ENCODE results near the gene MYO1E. TPM values are rescaled to one million over a fixed set of nuclear protein-coding genes. Genes with fewer than 3 reads are reported as not detected.
"Not testable (repeated sequence)": the region's sequence is repeated elsewhere in the genome, so short reads cannot be mapped to it uniquely, and the experiment has no call there.

MYO1E gene
- total and polyA plus RNA-seq, 10 donors, result 21.3 to 115 (median 65.6) TPM

- H3K36me3 ChIP-seq, result peaks cover 0 to 98% (median 27%) of the 10 kb centered on the region in 6 donors
- H3K27ac ChIP-seq, result no peak overlapping the region
- no peaks in the 10 kb centered on the region for H3K9me3 ChIP-seq
- intact Hi-C loops (cut with DNase I; ENCODE audit: low total_unique reads), result loop anchor here (10.0 kb wide), 1 partner anchor 347 kb away; no protein-coding TSS in a partner anchor
- 90 to 97% (median 91%) methylated on average over 2 of the region's 2 CpGs for WGBS, 5 donors
- DNase-seq, result no peak
- H3K4me3 ChIP-seq, result no peak overlapping the region
- TF ChIP-seq CTCF (IDR thresholded peaks at IDR 0.05 in 8 of 11, conservative IDR thresholded peaks at IDR 0.05 in 3 of 11) (no peak), POLR2A (IDR thresholded peaks at IDR 0.05) (no peak), POLR2AphosphoS5 (IDR thresholded peaks at IDR 0.05) (no peak)
- no peaks in the 10 kb centered on the region for H3K27me3 ChIP-seq (replicated peaks in 1 of 7)
- H3K4me1 ChIP-seq, result no peaks in the 10 kb centered on the region
Measured at GRCh38 chr15:59148153-59148833, 224.4 kb downstream of the MYO1E start.

GRCh38 chr15:59147666-59148065, 225.0 kb downstream of the MYO1E start:
- no peaks in the 10 kb centered on the region for H3K4me1 ChIP-seq
- TF ChIP-seq POLR2A (IDR thresholded peaks at IDR 0.05) (no peak), CTCF (IDR thresholded peaks at IDR 0.05 in 8 of 11, conservative IDR thresholded peaks at IDR 0.05 in 3 of 11) (no peak), POLR2AphosphoS5 (IDR thresholded peaks at IDR 0.05) (no peak)
- H3K36me3 ChIP-seq, result peaks cover 0 to 95% (median 23%) of the 10 kb centered on the region in 6 donors
- H3K9me3 ChIP-seq, result no peaks in the 10 kb centered on the region
- DNase-seq, result no peak
- intact Hi-C loops (cut with DNase I; ENCODE audit: low total_unique reads), result loop anchor here (10.0 kb wide), 1 partner anchor 347 kb away; no protein-coding TSS in a partner anchor
- no peak overlapping the region for H3K27ac ChIP-seq
- no peaks in the 10 kb centered on the region for H3K27me3 ChIP-seq (replicated peaks in 1 of 7)
- H3K4me3 ChIP-seq, result no peak overlapping the region
- 89 to 98% (median 97%) methylated on average over 5 of the region's 5 CpGs for WGBS, 5 donors

- not testable (repeated sequence) for H3K27me3 ChIP-seq (replicated peaks in 1 of 7); H3K4me1 ChIP-seq; H3K27ac ChIP-seq; DNase-seq; H3K4me3 ChIP-seq; H3K9me3 ChIP-seq
- intact Hi-C loops (cut with DNase I; ENCODE audit: low total_unique reads), result loop anchor here (10.0 kb wide), 1 partner anchor 350 kb away; no protein-coding TSS in a partner anchor
- WGBS, 5 donors, result 80 to 90% (median 89%) methylated on average over 10 of the region's 10 CpGs
- peak in 1 of 11 experiments; percentile 11 for TF ChIP-seq CTCF (IDR thresholded peaks at IDR 0.05 in 8 of 11, conservative IDR thresholded peaks at IDR 0.05 in 3 of 11)
- H3K36me3 ChIP-seq, result peaks cover 0 to 85% (median 13%) of the 10 kb centered on the region in 6 donors
Measured at GRCh38 chr15:59144594-59144993, 228.1 kb downstream of the MYO1E start.

GRCh38 chr15:59143281-59143680, 229.4 kb downstream of the MYO1E start:
- DNase-seq, result no peak
- WGBS, 5 donors, result 88 to 98% (median 94%) methylated on average over 5 of the region's 5 CpGs
- intact Hi-C loops (cut with DNase I; ENCODE audit: low total_unique reads), result loop anchor here (10.0 kb wide), 1 partner anchor 352 kb away; no protein-coding TSS in a partner anchor
- Histone ChIP-seq H3K4me1 (no peaks in the 10 kb centered on the region), H3K27me3 (replicated peaks in 1 of 7) (no peaks in the 10 kb centered on the region), H3K9me3 (no peaks in the 10 kb centered on the region), H3K27ac (no peak overlapping the region), H3K4me3 (no peak overlapping the region), H3K36me3 (peaks cover 0 to 94% (median 13%) of the 10 kb centered on the region in 6 donors)
- TF ChIP-seq CTCF (IDR thresholded peaks at IDR 0.05 in 8 of 11, conservative IDR thresholded peaks at IDR 0.05 in 3 of 11), result no peak

All from spleen (tissue), 11 donors.